Fibroblast of skin of right biceps (primary cell): ENCODE data around the gene SNU13.
"Not testable (repeated sequence)": the region's sequence is repeated elsewhere in the genome, so short reads cannot be mapped to it uniquely, and the experiment has no call there.

Experiments
- DNase-seq: peaks from one replicate; pipeline ENCODE4 v3.0.0-alpha.2; 2013

Gene SNU13

GRCh38 chr22:41638124-41638523, 50.5 kb downstream of the SNU13 start:
- DNase-seq, result no peak

DNA sequence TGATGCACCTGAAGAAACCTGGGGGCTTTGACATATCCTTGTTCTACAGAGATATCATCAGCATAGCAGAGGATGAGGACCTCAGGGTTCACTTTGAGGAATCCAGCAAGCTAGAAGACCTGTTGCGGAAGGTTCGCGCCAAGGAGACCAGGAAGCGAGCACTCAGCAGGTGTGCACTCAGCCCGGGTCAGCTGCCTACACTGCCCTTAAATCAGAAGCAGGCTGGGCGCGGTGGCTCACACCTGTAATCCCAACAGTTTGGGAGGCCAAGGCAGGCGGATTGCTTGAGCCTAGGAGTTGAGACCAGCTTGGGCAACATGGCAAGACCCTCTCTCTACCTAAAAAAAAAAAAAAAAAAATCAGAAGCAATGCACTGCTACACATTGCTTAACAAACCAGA, 51.0 kb downstream of the SNU13 start:
- not testable (repeated sequence) for DNase-seq

- no peak for DNase-seq
Observed at GRCh38 chr22:41636467-41636866, 52.2 kb downstream of the SNU13 start.

DNA sequence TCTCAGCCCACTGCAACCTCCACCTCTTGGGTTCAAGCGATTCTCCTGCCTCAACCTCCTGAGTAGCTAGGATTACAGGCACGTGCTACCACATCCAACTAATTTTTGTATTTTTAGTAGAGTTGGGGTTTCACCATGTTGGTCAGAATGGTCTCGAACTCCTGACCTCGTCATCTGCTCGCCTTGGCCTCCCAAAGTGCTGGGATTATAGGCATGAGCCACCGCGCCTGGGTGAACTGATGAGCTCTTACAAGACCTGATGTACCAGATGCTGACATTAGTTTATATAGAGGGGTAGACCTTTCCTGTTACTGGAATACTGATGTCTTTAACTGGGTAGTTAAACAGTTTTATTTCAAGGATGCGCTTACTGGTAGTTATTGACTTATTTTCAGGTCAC, 54.1 kb downstream of the SNU13 start:
- DNase-seq, result not testable (repeated sequence)

DNA sequence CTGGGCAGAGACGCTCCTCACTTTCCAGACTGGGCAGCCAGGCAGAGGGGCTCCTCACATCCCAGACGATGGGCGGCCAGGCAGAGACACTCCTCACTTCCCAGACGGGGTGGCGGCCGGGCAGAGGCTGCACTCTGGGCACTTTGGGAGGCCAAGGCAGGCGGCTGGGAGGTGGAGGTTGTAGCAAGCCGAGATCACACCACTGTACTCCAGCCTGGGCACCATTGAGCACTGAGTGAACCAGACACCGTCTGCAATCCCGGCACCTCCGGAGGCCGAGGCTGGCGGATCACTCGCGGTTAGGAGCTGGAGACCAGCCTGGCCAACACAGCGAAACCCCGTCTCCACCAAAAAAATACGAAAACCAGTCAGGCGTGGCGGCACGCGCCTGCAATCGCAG, 57.1 kb downstream of the SNU13 start:
- DNase-seq, result not testable (repeated sequence)

DNA sequence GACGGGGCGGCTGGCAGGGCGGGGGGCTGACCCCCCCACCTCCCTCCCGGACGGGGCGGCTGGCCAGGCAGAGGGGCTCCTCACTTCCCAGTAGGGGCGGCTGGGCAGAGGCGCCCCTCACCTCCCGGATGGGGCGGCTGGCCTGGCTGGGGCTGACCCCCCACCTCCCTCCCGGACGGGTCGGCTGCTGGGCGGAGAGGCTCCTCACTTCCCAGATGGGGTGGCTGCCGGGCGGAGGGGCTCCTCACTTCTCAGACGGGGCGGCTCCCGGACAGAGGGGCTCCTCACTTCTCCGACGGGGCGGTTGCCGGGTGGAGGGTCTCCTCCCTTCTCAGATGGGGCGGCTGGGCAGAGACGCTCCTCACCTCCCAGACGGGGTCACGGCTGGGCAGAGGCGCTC, 57.6 kb downstream of the SNU13 start:
- DNase-seq, result not testable (repeated sequence)

DNA sequence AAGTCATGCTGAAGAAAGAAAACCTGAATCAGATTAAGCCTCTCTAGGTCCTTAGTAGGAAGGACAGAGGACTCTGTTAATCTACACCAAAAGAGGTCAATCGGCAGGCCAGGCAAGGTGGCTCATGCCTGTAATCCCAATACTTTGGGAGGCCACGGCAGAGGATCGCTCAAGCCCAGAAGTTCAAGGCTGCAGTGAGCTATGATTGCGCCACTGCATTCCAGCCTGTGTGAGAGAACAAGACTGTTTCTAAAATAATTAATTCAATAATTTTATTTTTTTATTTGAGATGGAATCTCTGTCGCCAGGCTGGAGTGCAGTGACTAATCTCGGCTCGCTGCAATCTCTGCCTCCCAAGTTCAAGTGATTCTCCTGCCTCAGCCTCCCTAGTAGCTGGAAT, 63.1 kb downstream of the SNU13 start:
- no peak for DNase-seq
